A673 (cell line): ENCODE data around the gene CEP85L. TPM values are rescaled to one million over a fixed set of nuclear protein-coding genes. Genes with fewer than 3 reads are reported as not detected.

ENCODE experiments used
- BruUV-seq: library from RNA; stranded (reverse); fragments of 400-500 nt; replicated peaks from 2 replicates; lab custom pipeline; 2021; lab: Mats Ljungman, UMichigan
- CTCF ChIA-PET: fragments of 300-600 bp; sonication (Branson Sonifier 250); formaldehyde crosslinking; loops from one replicate; lab custom pipeline; 2022; ENCODE audit warnings: antibody characterized with exemption; lab: Charles Lee
- POLR2A ChIA-PET: fragments of 300-600 bp; sonication (Branson Sonifier 250); formaldehyde crosslinking; loops from one replicate; lab custom pipeline; 2022; ENCODE audit warnings: antibody characterized with exemption; ENCODE audit not compliant: low non-redundant PET; lab: Charles Lee
- DNase-seq: peaks from one replicate; pipeline ENCODE4 v3.0.0-alpha.2; 2015; ENCODE audit warnings: low spot score
- H3K27ac ChIP-seq: fragments of 200-600 bp; sonication (generic); 2 replicates; pipeline ENCODE4 v1.5.1; 2016; ENCODE audit warnings: mixed run types, low read depth, mild to moderate bottlenecking, mixed read lengths, antibody characterized with exemption, low read length; ENCODE audit not compliant: poor library complexity, severe bottlenecking
- H3K27me3 ChIP-seq: fragments of 200-600 bp; sonication (generic); replicated peaks from 2 replicates; pipeline ENCODE4 v1.6.1; 2017; ENCODE audit warnings: mixed run types, low read depth, mild to moderate bottlenecking, mixed read lengths, antibody characterized with exemption, low read length; ENCODE audit not compliant: insufficient read depth, poor library complexity
- H3K36me3 ChIP-seq: fragments of 200-600 bp; sonication (generic); 2 replicates; pipeline ENCODE4 v1.6.1; 2016; ENCODE audit warnings: mixed run types, mild to moderate bottlenecking, mixed read lengths, antibody characterized with exemption, low read length; ENCODE audit not compliant: insufficient read depth, poor library complexity, severe bottlenecking
- H3K4me1 ChIP-seq: fragments of 200-600 bp; sonication (generic); 2 replicates; pipeline ENCODE4 v1.6.1; 2017; ENCODE audit warnings: mixed run types, mild to moderate bottlenecking, mixed read lengths, antibody characterized with exemption, low read length; ENCODE audit not compliant: insufficient read depth, poor library complexity, severe bottlenecking
- H3K4me3 ChIP-seq: fragments of 200-600 bp; sonication (generic); 2 replicates; pipeline ENCODE4 v1.5.1; 2016; ENCODE audit warnings: low read depth, mixed run types, mild to moderate bottlenecking, mixed read lengths, low read length; ENCODE audit not compliant: poor library complexity, severe bottlenecking
- H3K9me3 ChIP-seq: fragments of 200-600 bp; sonication (generic); 2 replicates; pipeline ENCODE4 v1.6.1; 2016; ENCODE audit warnings: mixed run types, low read depth, mild to moderate bottlenecking, mixed read lengths, antibody characterized with exemption, low read length; ENCODE audit not compliant: poor library complexity, severe bottlenecking
- EZH2 ChIP-seq: fragments of 200-600 bp; sonication (generic); IDR thresholded peaks from 2 replicates; pipeline ENCODE4 v1.6.1; 2017; ENCODE audit warnings: borderline replicate concordance, low read depth, mild to moderate bottlenecking, mixed read lengths, antibody characterized with exemption, low read length; ENCODE audit not compliant: poor library complexity, severe bottlenecking
- intact Hi-C: fragments of 100-400 bp; cut with micrococcal nuclease; formaldehyde crosslinking; loops from one replicate; pipeline ENCODE4 v1.10.0; 2022; ENCODE audit not compliant: unreplicated experiment
- total RNA-seq: library from RNA; stranded (reverse); gene quantifications from 2 replicates; pipeline ENCODE4 v1.2.3, GENCODE V29; 2021
- TF ChIP-seq, protein P1 (sequence below): fragments of 300-800, 200-600 bp; sonication (generic); conservative IDR thresholded peaks from 2 replicates; pipeline ENCODE4 v1.5.1; 2017; ENCODE audit warnings: low read depth, mild to moderate bottlenecking, antibody characterized with exemption, low read length, moderate library complexity, mixed read lengths

CEP85L gene
- total RNA-seq, 1 experiment from 2014 or later = 7.4 TPM

DNA sequence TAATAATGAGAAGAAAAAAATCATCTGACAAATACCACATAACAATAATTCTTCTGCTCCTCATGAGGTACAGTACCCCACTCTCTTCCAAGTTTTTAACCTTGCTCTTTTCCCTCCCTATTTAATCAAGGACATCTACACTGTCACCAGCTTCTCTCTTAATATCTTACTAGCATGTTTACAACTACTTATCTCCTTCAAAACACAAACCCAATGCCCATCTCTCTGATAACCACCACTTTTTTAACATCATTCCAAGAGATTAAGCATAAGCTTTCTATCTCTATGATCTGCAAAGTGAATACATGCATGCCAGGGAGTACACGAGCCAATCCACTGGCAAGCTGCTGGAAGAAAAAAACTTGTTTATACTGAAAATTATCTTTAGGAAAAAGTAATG lies 10.3 kb downstream of the CEP85L start:
- CTCF ChIA-PET = no interaction called here

DNA sequence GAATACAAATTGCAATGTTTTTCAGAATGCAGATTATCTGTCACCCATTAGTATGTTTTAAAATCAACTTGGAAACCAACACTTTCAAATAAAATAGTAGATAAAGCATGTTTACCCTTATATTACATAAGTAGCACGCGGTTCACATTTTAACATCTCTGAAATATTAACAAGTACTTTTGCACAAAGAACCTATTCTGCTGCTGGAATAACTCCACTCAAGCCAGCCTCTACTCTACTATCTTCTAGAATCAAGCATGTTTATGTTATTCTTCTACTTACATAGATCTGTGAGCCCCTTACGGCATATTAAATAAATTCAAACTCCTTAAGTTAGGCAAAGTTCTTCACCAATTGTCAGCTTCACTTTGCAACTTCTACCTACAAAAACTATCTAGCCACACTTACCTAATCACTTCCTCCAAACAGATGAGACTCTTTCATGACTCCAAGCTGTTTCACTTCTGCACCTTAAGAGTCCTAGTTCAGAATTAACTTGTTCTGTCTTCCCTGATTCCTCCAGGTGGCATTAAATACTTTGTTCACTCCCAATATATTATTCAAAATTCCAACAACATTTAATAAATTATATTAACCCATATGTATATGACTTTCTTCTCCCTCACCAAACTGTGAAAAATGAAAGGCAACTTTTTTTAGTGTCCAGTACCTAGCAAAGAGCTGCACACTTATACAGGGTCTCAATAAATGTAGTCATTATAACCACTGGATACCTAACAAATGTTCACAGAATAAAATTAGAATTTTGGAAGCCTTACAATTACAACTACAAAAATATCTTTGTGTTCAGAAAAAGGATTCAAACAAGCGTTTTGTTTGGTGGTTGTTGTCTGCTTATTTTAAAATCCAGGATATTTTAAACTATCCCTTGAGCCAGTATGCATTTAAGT lies 12.1 kb downstream of the CEP85L start:
- TF ChIP-seq, protein P1, sequence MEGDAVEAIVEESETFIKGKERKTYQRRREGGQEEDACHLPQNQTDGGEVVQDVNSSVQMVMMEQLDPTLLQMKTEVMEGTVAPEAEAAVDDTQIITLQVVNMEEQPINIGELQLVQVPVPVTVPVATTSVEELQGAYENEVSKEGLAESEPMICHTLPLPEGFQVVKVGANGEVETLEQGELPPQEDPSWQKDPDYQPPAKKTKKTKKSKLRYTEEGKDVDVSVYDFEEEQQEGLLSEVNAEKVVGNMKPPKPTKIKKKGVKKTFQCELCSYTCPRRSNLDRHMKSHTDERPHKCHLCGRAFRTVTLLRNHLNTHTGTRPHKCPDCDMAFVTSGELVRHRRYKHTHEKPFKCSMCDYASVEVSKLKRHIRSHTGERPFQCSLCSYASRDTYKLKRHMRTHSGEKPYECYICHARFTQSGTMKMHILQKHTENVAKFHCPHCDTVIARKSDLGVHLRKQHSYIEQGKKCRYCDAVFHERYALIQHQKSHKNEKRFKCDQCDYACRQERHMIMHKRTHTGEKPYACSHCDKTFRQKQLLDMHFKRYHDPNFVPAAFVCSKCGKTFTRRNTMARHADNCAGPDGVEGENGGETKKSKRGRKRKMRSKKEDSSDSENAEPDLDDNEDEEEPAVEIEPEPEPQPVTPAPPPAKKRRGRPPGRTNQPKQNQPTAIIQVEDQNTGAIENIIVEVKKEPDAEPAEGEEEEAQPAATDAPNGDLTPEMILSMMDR = no peak
- TF ChIP-seq EZH2 = no peak
- Histone ChIP-seq H3K36me3 (no peaks in the 10 kb centered on the region), H3K27ac (no peak overlapping the region), H3K27me3 (no peaks in the 10 kb centered on the region), H3K9me3 (no peaks in the 10 kb centered on the region), H3K4me1 (no peaks in the 10 kb centered on the region), H3K4me3 (no peak overlapping the region)
- ChIA-PET POLR2A (no interaction called here), CTCF (no interaction called here)
- no TSS peak for BruUV-seq
- DNase-seq = no peak
- intact Hi-C loops = no loop called here

More for the DNA sequence above, 10.3 kb downstream of the CEP85L start:
- no peaks in the 10 kb centered on the region for H3K27me3 ChIP-seq
- no peak overlapping the region for H3K27ac ChIP-seq
- no peaks in the 10 kb centered on the region for H3K9me3 ChIP-seq
- intact Hi-C loops = no loop called here
- BruUV-seq = no TSS peak
- H3K36me3 ChIP-seq = no peaks in the 10 kb centered on the region
- H3K4me3 ChIP-seq = no peak overlapping the region
- no peaks in the 10 kb centered on the region for H3K4me1 ChIP-seq
- TF ChIP-seq, protein P1 = no peak
- no peak for TF ChIP-seq EZH2
- POLR2A ChIA-PET = no interaction called here
- no peak for DNase-seq

DNA sequence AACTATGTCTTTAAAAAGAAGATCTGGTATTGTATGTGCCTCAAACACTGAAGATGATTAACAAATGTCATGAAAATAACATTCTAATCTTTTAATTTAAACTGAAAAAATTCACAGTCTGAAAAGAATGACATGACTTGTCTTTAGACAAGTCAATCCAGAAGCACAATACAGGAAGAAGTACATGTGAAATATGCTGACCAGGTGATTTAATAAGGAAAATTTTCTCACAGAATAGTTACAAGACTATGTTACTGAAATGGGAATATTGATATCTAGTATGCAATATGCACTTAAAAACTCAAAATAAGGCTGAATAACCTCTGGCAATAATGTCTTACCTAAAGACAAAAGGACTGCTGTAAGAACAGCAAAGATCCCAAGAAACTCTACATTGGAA lies 13.1 kb downstream of the CEP85L start:
- no peaks in the 10 kb centered on the region for H3K27me3 ChIP-seq
- H3K9me3 ChIP-seq = no peaks in the 10 kb centered on the region
- ChIA-PET CTCF (no interaction called here), POLR2A (no interaction called here)
- intact Hi-C loops = no loop called here
- H3K36me3 ChIP-seq = no peaks in the 10 kb centered on the region
- no TSS peak for BruUV-seq
- no peak for TF ChIP-seq EZH2
- TF ChIP-seq, protein P1 = no peak
- no peak overlapping the region for H3K27ac ChIP-seq
- no peaks in the 10 kb centered on the region for H3K4me1 ChIP-seq
- H3K4me3 ChIP-seq = no peak overlapping the region
- no peak for DNase-seq
